Neural progenitor cell (in vitro differentiated cells): ENCODE measurements around the gene RHCG. TPM values are rescaled to one million over a fixed set of nuclear protein-coding genes. Genes with fewer than 3 reads are reported as not detected.

ENCODE experiments used
- DNase-seq: peaks from one replicate; pipeline ENCODE4 v3.0.0-alpha.2; 2016; ENCODE audit warnings: low spot score
- H2AFZ ChIP-seq: fragments of 200-600 bp; sonication (generic); replicated peaks from 2 replicates; pipeline ENCODE4 v1.6.1; 2016; ENCODE audit warnings: antibody characterized with exemption
- H3F3A ChIP-seq: fragments of 200-600 bp; sonication (generic); 2 replicates; pipeline ENCODE4 v1.6.1; 2016; ENCODE audit warnings: antibody characterized with exemption, low read depth
- H3K27ac ChIP-seq: fragments of 200-600 bp; sonication (generic); 2 replicates; pipeline ENCODE4 v1.5.1; 2016; ENCODE audit warnings: mild to moderate bottlenecking
- H3K27me3 ChIP-seq: fragments of 200-600 bp; sonication (generic); 2 replicates; pipeline ENCODE4 v1.6.1; 2016; ENCODE audit warnings: mild to moderate bottlenecking, moderate library complexity
- H3K36me3 ChIP-seq: fragments of 200-600 bp; sonication (generic); 2 replicates; pipeline ENCODE4 v1.5.1; 2016
- H3K4me1 ChIP-seq: fragments of 200-600 bp; sonication (generic); 2 replicates; pipeline ENCODE4 v1.6.1; 2016; ENCODE audit warnings: mixed run types
- H3K4me2 ChIP-seq: fragments of 200-600 bp; sonication (generic); 2 replicates; pipeline ENCODE4 v1.6.1; 2016
- H3K4me3 ChIP-seq: fragments of 200-600 bp; sonication (generic); 2 replicates; pipeline ENCODE4 v1.5.1; 2016
- H3K79me2 ChIP-seq: fragments of 200-600 bp; sonication (generic); 2 replicates; pipeline ENCODE4 v1.6.1; 2016; ENCODE audit warnings: low read depth
- H3K9ac ChIP-seq: fragments of 200-600 bp; sonication (generic); 2 replicates; pipeline ENCODE4 v1.6.1; 2016
- H3K9me3 ChIP-seq: fragments of 200-600 bp; sonication (generic); 2 replicates; pipeline ENCODE4 v1.5.1; 2016; ENCODE audit warnings: low read depth
- H4K20me1 ChIP-seq: fragments of 200-600 bp; sonication (generic); 2 replicates; pipeline ENCODE4 v1.6.1; 2016; ENCODE audit warnings: low read depth
- H3K27ac Mint-ChIP-seq: 3 replicates; pipeline ENCODE4 v1.8.0; 2021; ENCODE audit warnings: mixed read lengths
- H3K27me3 Mint-ChIP-seq: 2 replicates; pipeline ENCODE4 v1.8.0; 2022; ENCODE audit warnings: low read depth, mild to moderate bottlenecking, inconsistent platforms, moderate library complexity, mixed read lengths; ENCODE audit not compliant: insufficient read depth
- H3K36me3 Mint-ChIP-seq: 3 replicates; pipeline ENCODE4 v1.8.0; 2021; ENCODE audit warnings: mixed read lengths
- H3K4me1 Mint-ChIP-seq: 3 replicates; pipeline ENCODE4 v1.8.0; 2021; ENCODE audit warnings: mixed read lengths
- H3K4me3 Mint-ChIP-seq: 3 replicates; pipeline ENCODE4 v1.8.0; 2021; ENCODE audit warnings: mild to moderate bottlenecking, moderate library complexity, mixed read lengths
- H3K9me3 Mint-ChIP-seq: 3 replicates; pipeline ENCODE4 v1.8.0; 2020; ENCODE audit warnings: mixed read lengths
- EZH2 ChIP-seq: fragments of 200-600 bp; sonication (generic); IDR thresholded peaks from 2 replicates; pipeline ENCODE4 v1.6.1; 2017; ENCODE audit warnings: antibody characterized with exemption, mild to moderate bottlenecking, moderate library complexity
- EZH2phosphoT487 ChIP-seq: fragments of 200-600 bp; sonication (generic); IDR thresholded peaks from 2 replicates; pipeline ENCODE4 v1.6.1; 2017; ENCODE audit warnings: antibody characterized with exemption
- total RNA-seq: library from RNA; depleted of rRNA; stranded (reverse); fragments of >200 nt; gene quantifications from 2 replicates; pipeline ENCODE4 v1.2.3, GENCODE V29; 2015; ENCODE audit warnings: low replicate concordance
- TF ChIP-seq, protein P1 (sequence below): fragments of 200-600 bp; sonication (generic); IDR thresholded peaks from 2 replicates; pipeline ENCODE4 v1.5.1; 2017; ENCODE audit warnings: antibody characterized with exemption, mild to moderate bottlenecking

The RHCG gene
- total RNA-seq, 1 donor from 2014 or later = not detected

GRCh38 chr15:89539027-89539426 is 42.6 kb upstream of the RHCG start:
- Histone ChIP-seq H3K9ac (no peak overlapping the region), H3K4me3 (no peak overlapping the region), H3K4me1 (no peaks in the 10 kb centered on the region), H2AFZ (no peak overlapping the region), H3K36me3 (no peaks in the 10 kb centered on the region), H4K20me1 (no peaks in the 10 kb centered on the region), H3K27ac (no peak overlapping the region), H3K27me3 (no peaks in the 10 kb centered on the region), H3K4me2 (no peak overlapping the region), H3K79me2 (no peaks in the 10 kb centered on the region), H3F3A (no peaks in the 10 kb centered on the region), H3K9me3 (peaks cover 9% of the 10 kb centered on the region)
- Mint-ChIP-seq H3K36me3 (no peaks in the 10 kb centered on the region), H3K9me3 (peaks cover 18% of the 10 kb centered on the region), H3K4me1 (no peaks in the 10 kb centered on the region), H3K27me3 (peaks cover 8% of the 10 kb centered on the region), H3K4me3 (no peak overlapping the region), H3K27ac (no peak overlapping the region)
- TF ChIP-seq EZH2 (no peak), EZH2phosphoT487 (no peak)
- TF ChIP-seq, protein P1, sequence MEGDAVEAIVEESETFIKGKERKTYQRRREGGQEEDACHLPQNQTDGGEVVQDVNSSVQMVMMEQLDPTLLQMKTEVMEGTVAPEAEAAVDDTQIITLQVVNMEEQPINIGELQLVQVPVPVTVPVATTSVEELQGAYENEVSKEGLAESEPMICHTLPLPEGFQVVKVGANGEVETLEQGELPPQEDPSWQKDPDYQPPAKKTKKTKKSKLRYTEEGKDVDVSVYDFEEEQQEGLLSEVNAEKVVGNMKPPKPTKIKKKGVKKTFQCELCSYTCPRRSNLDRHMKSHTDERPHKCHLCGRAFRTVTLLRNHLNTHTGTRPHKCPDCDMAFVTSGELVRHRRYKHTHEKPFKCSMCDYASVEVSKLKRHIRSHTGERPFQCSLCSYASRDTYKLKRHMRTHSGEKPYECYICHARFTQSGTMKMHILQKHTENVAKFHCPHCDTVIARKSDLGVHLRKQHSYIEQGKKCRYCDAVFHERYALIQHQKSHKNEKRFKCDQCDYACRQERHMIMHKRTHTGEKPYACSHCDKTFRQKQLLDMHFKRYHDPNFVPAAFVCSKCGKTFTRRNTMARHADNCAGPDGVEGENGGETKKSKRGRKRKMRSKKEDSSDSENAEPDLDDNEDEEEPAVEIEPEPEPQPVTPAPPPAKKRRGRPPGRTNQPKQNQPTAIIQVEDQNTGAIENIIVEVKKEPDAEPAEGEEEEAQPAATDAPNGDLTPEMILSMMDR = no peak
- no peak for DNase-seq

DNA sequence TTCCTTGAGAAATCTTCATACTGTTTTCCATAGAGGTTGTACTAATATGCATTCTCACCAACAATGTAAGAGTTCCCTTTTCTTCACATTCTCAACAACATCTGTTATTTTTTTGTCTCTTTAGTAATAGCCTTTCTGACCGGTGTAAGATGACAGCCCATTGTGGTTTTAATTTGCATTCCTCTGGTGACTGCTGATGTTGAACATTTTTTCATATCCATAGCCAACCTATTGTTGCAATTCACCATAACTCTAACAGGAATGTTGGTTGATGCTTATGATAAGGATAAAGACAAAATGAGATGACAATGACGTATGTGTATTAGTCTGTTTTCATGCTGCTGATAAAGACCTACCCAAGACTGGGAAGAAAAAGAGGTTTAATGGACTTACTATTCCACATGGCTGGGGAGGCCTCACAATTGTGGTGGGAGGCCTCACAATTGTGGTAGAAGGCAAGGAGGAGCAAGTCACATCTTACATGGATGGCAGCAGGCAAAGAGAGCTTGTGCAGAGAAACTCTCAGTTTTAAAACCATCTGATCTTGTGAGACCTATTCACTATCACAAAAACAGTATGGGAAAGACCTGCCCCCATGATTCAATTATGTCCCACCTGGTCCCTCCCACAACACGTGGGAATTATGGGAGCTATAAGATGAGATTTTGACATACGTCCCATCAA is 37.6 kb upstream of the RHCG start:
- Histone ChIP-seq H3K27me3 (no peaks in the 10 kb centered on the region), H4K20me1 (no peaks in the 10 kb centered on the region), H3K4me1 (no peaks in the 10 kb centered on the region), H3K27ac (no peak overlapping the region), H3K79me2 (no peaks in the 10 kb centered on the region), H3F3A (no peaks in the 10 kb centered on the region), H3K4me2 (no peak overlapping the region), H3K9ac (no peak overlapping the region), H3K4me3 (no peak overlapping the region), H2AFZ (no peak overlapping the region), H3K36me3 (no peaks in the 10 kb centered on the region), H3K9me3 (peaks cover 9% of the 10 kb centered on the region)
- Mint-ChIP-seq H3K27ac (no peak overlapping the region), H3K27me3 (peaks cover 3% of the 10 kb centered on the region), H3K4me1 (peaks cover 2% of the 10 kb centered on the region), H3K36me3 (no peaks in the 10 kb centered on the region), H3K9me3 (peaks cover 21% of the 10 kb centered on the region), H3K4me3 (no peak overlapping the region)
- DNase-seq = no peak
- TF ChIP-seq EZH2phosphoT487 (no peak), EZH2 (no peak)
- TF ChIP-seq, protein P1 = no peak

- Histone ChIP-seq H3K27ac (no peak overlapping the region), H2AFZ (no peak overlapping the region), H3K27me3 (no peaks in the 10 kb centered on the region), H3F3A (no peaks in the 10 kb centered on the region), H3K9ac (no peak overlapping the region), H3K79me2 (no peaks in the 10 kb centered on the region), H3K36me3 (no peaks in the 10 kb centered on the region), H3K4me1 (no peaks in the 10 kb centered on the region), H4K20me1 (no peaks in the 10 kb centered on the region), H3K9me3 (no peaks in the 10 kb centered on the region), H3K4me3 (no peak overlapping the region), H3K4me2 (no peak overlapping the region)
- peaks cover 3% of the 10 kb centered on the region for H3K27me3 Mint-ChIP-seq
- peaks cover 2% of the 10 kb centered on the region for H3K4me1 Mint-ChIP-seq
- no peak for DNase-seq
- no peaks in the 10 kb centered on the region for H3K36me3 Mint-ChIP-seq
- no peak overlapping the region for H3K27ac Mint-ChIP-seq
- H3K9me3 Mint-ChIP-seq = peaks cover 11% of the 10 kb centered on the region
- no peak overlapping the region for H3K4me3 Mint-ChIP-seq
- TF ChIP-seq EZH2phosphoT487 (no peak), EZH2 (no peak)
Observed at GRCh38 chr15:89531796-89532537, 35.6 kb upstream of the RHCG start.

DNA sequence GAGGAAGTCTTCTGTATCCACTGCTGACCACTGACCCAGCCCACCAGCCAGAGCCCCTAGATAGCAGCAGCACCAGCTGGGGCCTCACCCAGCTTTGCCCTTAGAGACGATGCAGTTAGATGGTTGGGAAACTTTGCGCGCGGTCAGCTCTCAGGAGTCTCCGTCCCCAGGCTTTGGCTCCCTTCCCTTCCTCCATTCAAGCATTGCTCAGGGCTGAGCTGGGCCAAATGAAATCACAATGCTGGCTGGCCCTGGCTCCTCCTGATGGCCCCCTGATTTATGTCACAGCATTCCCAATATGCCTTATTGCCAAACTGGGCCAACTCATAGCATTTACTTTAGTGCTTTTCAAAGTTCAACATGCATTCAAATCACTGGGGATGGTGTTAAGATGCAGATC is 34.6 kb upstream of the RHCG start:
- Mint-ChIP-seq H3K36me3 (no peaks in the 10 kb centered on the region), H3K9me3 (peaks cover 11% of the 10 kb centered on the region), H3K4me1 (peaks cover 2% of the 10 kb centered on the region), H3K27me3 (peaks cover 3% of the 10 kb centered on the region), H3K27ac (no peak overlapping the region), H3K4me3 (no peak overlapping the region)
- no peak overlapping the region for H3K4me3 ChIP-seq
- no peak overlapping the region for H3K9ac ChIP-seq
- H3K4me2 ChIP-seq = no peak overlapping the region
- TF ChIP-seq, protein P1 = no peak
- TF ChIP-seq EZH2 = no peak
- no peak for TF ChIP-seq EZH2phosphoT487
- H3K27ac ChIP-seq = no peak overlapping the region
- no peak for DNase-seq
- no peaks in the 10 kb centered on the region for H3K79me2 ChIP-seq
- no peaks in the 10 kb centered on the region for H3K4me1 ChIP-seq
- no peaks in the 10 kb centered on the region for H3K27me3 ChIP-seq
- H3K36me3 ChIP-seq = no peaks in the 10 kb centered on the region
- no peaks in the 10 kb centered on the region for H4K20me1 ChIP-seq
- no peak overlapping the region for H2AFZ ChIP-seq
- H3F3A ChIP-seq = no peaks in the 10 kb centered on the region
- no peaks in the 10 kb centered on the region for H3K9me3 ChIP-seq
